T1000 (cell line): ENCODE measurements around the gene CHAC1.
"Not testable (repeated sequence)": the region's sequence is repeated elsewhere in the genome, so short reads cannot be mapped to it uniquely, and the experiment has no call there.

Experiments
- DNase-seq: peaks from one replicate; lab custom pipeline; 2025; ENCODE audit warnings: mixed read lengths; lab: John Stamatoyannopoulos, UW

The CHAC1 gene

GRCh38 chr15:40957581-40958051 lies 4.3 kb downstream of the CHAC1 start:
- no peak for DNase-seq

GRCh38 chr15:40958146-40958545 lies 4.9 kb downstream of the CHAC1 start:
- no peak for DNase-seq

GRCh38 chr15:40958723-40959122 lies 5.5 kb downstream of the CHAC1 start:
- no peak for DNase-seq

- DNase-seq: no peak
These were observed 6.3 kb downstream of the CHAC1 start for GRCh38 chr15:40959331-40960141.

- DNase-seq: no peak
These were observed 7.0 kb downstream of the CHAC1 start for GRCh38 chr15:40960151-40960885.

- no peak for DNase-seq
These were observed 7.7 kb downstream of the CHAC1 start for GRCh38 chr15:40960925-40961324.

- not testable (repeated sequence) for DNase-seq
These were observed 8.5 kb downstream of the CHAC1 start for GRCh38 chr15:40961740-40962139.

GRCh38 chr15:40962317-40962716 lies 9.0 kb downstream of the CHAC1 start:
- not testable (repeated sequence) for DNase-seq

GRCh38 chr15:40963201-40963600 lies 9.9 kb downstream of the CHAC1 start:
- DNase-seq: no peak

- no peak for DNase-seq
These were observed 10.7 kb downstream of the CHAC1 start for GRCh38 chr15:40964006-40964405.

GRCh38 chr15:40964634-40965033 lies 11.4 kb downstream of the CHAC1 start:
- no peak for DNase-seq

GRCh38 chr15:40968290-40969085 lies 15.2 kb downstream of the CHAC1 start:
- DNase-seq: no peak

- no peak for DNase-seq
These were observed 16.1 kb downstream of the CHAC1 start for GRCh38 chr15:40969363-40969762.

GRCh38 chr15:40974879-40975278 lies 21.6 kb downstream of the CHAC1 start:
- no peak for DNase-seq

- DNase-seq: no peak
These were observed 23.5 kb downstream of the CHAC1 start for GRCh38 chr15:40976819-40977218.

- no peak for DNase-seq
These were observed 24.9 kb downstream of the CHAC1 start for GRCh38 chr15:40978141-40978540.

- no peak for DNase-seq
These were observed 25.3 kb downstream of the CHAC1 start for GRCh38 chr15:40978562-40978961.

- DNase-seq: no peak
These were observed 27.9 kb downstream of the CHAC1 start for GRCh38 chr15:40981186-40981585.

- no peak for DNase-seq
These were observed 29.6 kb downstream of the CHAC1 start for GRCh38 chr15:40982855-40983254.

- no peak for DNase-seq
These were observed 31.1 kb downstream of the CHAC1 start for GRCh38 chr15:40984406-40984805.

GRCh38 chr15:40984964-40985363 lies 31.7 kb downstream of the CHAC1 start:
- no peak for DNase-seq
